ENCODE data around the gene GP1BB. TPM values are rescaled to one million over a fixed set of nuclear protein-coding genes. Genes with fewer than 3 reads are reported as not detected.

Gene GP1BB
- total and polyA plus RNA-seq, 9 donors = 7.9 to 25.2 (median 12.7) TPM

DNA sequence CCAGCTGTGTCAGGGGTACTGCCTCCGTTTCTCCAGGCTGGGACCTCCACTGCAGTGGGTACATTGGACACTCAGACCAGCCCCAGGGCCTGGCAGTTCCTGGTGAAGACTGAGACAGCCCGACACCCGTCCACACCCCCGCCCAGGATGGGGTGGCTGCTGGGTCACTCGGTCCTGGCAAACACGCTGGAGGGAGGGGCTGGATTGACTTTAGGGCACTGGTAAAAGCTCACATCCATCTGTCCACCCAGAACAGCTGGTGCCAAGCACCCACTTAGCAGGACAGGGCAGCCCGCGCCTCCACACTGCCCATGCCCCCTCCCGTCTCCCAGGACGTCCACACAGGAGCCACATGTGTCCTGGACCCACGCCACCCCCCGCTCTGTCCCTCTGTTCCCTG lies 26.5 kb downstream of the GP1BB start:
- no peak overlapping the region for H3K4me3 ChIP-seq (ENCODE audit: low read length)
- peak; percentile 65 for DNase-seq
- H3K27me3 ChIP-seq (ENCODE audit: control insufficient read depth, insufficient read depth, low read length) = peaks cover 33% of the 10 kb centered on the region
- H3K27ac ChIP-seq (ENCODE audit: low read length) = peak overlapping the region; percentile 78
- peaks cover 79% of the 10 kb centered on the region for H3K4me1 ChIP-seq (ENCODE audit: control insufficient read depth, insufficient read depth, low read length)
- no peaks in the 10 kb centered on the region for H3K9me3 ChIP-seq (replicated peaks; ENCODE audit: control insufficient read depth, low read depth, low read length)
- 64% methylated on average over 3 of the region's 12 CpGs for WGBS (ENCODE audit: insufficient coverage)
- no peaks in the 10 kb centered on the region for H3K36me3 ChIP-seq (ENCODE audit: control insufficient read depth, insufficient read depth, low read length)

DNA sequence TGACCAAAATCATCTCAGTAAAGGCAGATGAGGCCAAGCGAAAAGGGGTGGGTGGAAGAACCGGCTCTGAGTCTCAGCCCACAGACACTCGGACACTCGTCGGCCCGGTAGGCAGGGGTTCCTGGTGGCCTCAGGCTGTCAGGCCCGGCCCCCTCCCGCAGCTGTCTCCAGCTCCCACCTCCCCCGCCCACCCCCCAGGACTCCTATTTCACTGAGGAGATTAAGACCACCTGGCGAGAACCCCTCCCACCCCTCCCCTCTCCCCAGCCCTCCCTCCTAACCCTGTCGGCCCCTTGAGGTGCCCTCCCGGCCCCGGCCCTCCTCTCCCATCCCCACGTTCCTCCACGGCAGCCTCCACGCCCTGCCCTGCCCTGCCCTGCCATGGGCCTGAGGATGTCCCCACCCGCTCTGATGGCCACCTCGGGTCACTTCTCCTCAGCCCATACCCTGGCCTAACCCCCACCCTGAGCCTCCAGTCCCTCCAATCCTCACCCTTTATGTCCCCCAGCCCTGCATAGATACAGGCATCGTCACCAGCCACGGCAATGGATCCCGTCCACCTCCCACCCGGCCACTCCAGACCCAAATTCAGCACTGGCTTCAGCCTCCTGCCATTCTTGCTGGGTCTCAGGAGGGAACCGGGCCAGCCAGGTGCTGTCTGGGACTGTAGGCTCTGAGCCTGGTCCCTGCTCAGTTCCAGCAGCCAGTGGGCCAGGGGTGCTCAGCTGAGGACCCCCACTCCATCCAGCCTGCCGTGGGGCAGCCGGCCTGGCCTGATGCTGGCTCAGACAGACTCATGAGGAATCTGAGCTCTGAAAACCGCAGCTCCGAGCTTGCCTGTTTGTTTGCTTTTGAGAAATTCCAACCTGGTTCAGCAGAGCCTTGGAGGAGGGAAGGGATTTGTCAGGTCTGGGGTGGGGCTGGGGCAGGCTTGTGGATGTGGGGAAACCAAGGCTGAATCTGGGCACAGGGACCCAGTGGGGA lies 27.5 kb downstream of the GP1BB start:
- Histone ChIP-seq H3K4me1 (ENCODE audit: control insufficient read depth, insufficient read depth, low read length) (peaks cover 78% of the 10 kb centered on the region), H3K9me3 (replicated peaks; ENCODE audit: control insufficient read depth, low read depth, low read length) (no peaks in the 10 kb centered on the region), H3K27ac (ENCODE audit: low read length) (peak overlapping the region; percentile 78), H3K4me3 (ENCODE audit: low read length) (no peak overlapping the region), H3K36me3 (ENCODE audit: control insufficient read depth, insufficient read depth, low read length) (no peaks in the 10 kb centered on the region), H3K27me3 (ENCODE audit: control insufficient read depth, insufficient read depth, low read length) (peaks cover 42% of the 10 kb centered on the region)
- DNase-seq = no peak
- 45% methylated on average over 17 of the region's 27 CpGs for WGBS (ENCODE audit: insufficient coverage)

DNA sequence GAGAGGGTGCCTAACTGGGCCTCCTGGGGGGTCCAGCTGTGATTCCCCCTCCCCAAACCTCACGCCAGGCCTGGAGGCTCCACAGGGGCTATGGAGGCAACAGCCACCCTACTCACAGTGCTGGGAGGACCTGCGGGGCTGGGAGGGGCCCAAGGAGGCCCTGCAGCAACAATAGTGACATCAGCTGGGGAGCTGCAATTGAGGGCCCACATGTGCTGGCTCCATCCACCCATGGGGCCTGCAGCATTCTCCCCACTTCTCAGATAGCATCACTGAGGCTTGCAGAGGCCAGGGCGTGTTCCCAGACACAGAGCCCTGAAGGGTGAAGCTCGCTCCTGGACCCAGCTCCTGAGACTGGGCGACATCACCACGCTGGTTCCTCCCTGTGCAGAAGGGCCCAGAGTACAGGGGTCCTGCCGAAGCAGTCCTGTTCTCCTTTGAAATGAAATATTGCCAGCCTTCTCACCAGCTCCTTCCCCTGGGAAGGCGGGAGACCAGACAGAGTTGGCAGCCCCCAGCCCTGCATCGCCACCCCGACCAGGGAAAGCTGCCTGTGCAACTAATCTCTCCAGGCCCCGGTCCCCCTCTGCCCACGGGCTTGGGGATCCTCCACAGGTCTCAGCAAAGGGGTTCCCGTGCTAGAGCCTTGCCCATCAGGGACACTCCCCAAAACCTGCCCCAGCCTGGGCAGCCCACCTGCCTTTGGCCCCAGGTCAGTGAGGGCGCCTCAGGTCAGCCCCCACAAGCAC lies 28.3 kb downstream of the GP1BB start:
- Histone ChIP-seq H3K4me3 (ENCODE audit: low read length) (no peak overlapping the region), H3K27ac (ENCODE audit: low read length) (no peak overlapping the region), H3K27me3 (ENCODE audit: control insufficient read depth, insufficient read depth, low read length) (peaks cover 51% of the 10 kb centered on the region), H3K9me3 (replicated peaks; ENCODE audit: control insufficient read depth, low read depth, low read length) (no peaks in the 10 kb centered on the region), H3K4me1 (ENCODE audit: control insufficient read depth, insufficient read depth, low read length) (peaks cover 76% of the 10 kb centered on the region), H3K36me3 (ENCODE audit: control insufficient read depth, insufficient read depth, low read length) (no peaks in the 10 kb centered on the region)
- WGBS (ENCODE audit: insufficient coverage) = 75% methylated on average over 10 of the region's 14 CpGs
- no peak for DNase-seq

DNA sequence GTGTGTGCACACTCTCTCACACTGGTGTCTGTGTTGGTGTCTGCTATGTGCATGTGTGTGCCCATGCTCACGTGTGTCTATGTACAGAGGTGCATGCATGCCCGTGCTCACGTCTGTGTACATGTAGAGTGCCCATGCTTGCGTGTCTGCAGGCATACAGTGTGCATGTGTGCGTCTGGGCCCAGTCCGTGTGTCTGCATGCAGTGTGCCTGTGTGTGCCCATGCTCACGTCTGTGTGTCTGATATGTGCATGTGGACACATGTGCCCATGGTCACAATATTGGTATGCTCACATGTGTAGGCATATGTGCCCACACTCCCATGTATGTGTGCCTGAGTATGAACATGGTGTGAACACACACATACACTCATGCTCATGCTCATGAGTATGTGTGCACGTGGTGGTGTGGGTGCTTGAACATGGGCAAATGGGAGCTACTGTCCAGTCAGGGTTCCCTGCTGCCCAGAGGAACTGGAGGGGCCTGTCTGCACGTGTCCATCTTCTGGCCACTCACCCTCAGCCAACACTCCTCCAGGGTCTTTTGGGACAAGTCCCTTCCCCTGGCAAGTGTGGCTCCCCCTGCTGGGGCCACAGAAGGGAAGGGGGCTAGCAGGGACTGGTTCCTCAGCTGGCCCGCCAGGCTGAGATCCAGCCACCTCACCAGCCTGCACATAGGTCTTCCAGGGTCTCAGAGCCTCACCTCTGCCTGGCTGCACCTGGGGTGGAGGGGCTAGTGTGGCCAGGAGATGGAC lies 29.9 kb downstream of the GP1BB start:
- peaks cover 67% of the 10 kb centered on the region for H3K4me1 ChIP-seq (ENCODE audit: control insufficient read depth, insufficient read depth, low read length)
- peaks cover 66% of the 10 kb centered on the region for H3K27me3 ChIP-seq (ENCODE audit: control insufficient read depth, insufficient read depth, low read length)
- 92% methylated on average over 6 of the region's 10 CpGs for WGBS (ENCODE audit: insufficient coverage)
- no peaks in the 10 kb centered on the region for H3K9me3 ChIP-seq (replicated peaks; ENCODE audit: control insufficient read depth, low read depth, low read length)
- H3K4me3 ChIP-seq (ENCODE audit: low read length) = no peak overlapping the region
- H3K27ac ChIP-seq (ENCODE audit: low read length) = no peak overlapping the region
- no peaks in the 10 kb centered on the region for H3K36me3 ChIP-seq (ENCODE audit: control insufficient read depth, insufficient read depth, low read length)
- DNase-seq = no peak

DNA sequence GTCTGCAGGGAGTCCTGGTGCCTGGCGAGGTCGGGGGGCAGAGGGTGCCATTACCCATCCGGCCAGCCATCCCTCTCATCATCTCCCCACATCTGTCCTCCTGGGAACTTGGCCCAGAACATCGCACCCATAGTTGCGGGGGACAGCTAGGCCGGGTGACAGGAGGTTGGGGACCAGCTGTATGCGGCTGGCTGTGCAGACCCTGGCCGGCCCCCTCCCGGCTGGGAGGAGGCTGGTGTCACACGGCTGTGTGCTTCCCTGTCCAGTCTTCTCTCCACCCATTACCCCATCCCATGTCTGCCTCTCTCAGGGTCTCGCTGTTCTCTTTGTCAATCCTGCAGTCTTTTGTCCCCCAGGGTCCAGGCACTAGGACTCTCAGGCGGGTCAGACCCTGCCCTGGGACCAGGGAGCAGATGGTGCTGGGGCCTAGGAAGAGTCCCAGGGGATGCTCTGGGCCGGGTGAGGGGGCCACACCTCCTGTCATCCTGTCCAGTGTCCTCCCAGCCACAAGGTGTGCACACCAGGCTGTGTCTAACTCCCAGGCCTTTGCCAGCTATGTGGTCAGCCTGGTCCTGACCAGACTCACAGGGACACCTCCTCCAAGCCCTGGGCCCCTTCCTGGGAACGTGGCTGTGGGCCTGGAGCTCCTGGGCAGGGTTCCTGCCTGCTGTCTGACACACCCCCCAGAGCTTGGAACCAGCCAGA lies 30.8 kb downstream of the GP1BB start:
- H3K27ac ChIP-seq (ENCODE audit: low read length) = no peak overlapping the region
- H3K9me3 ChIP-seq (replicated peaks; ENCODE audit: control insufficient read depth, low read depth, low read length) = no peaks in the 10 kb centered on the region
- WGBS (ENCODE audit: insufficient coverage) = 47% methylated on average over 13 of the region's 14 CpGs
- H3K4me1 ChIP-seq (ENCODE audit: control insufficient read depth, insufficient read depth, low read length) = peaks cover 63% of the 10 kb centered on the region
- H3K36me3 ChIP-seq (ENCODE audit: control insufficient read depth, insufficient read depth, low read length) = no peaks in the 10 kb centered on the region
- peaks cover 75% of the 10 kb centered on the region for H3K27me3 ChIP-seq (ENCODE audit: control insufficient read depth, insufficient read depth, low read length)
- no peak overlapping the region for H3K4me3 ChIP-seq (ENCODE audit: low read length)
- DNase-seq = no peak

DNA sequence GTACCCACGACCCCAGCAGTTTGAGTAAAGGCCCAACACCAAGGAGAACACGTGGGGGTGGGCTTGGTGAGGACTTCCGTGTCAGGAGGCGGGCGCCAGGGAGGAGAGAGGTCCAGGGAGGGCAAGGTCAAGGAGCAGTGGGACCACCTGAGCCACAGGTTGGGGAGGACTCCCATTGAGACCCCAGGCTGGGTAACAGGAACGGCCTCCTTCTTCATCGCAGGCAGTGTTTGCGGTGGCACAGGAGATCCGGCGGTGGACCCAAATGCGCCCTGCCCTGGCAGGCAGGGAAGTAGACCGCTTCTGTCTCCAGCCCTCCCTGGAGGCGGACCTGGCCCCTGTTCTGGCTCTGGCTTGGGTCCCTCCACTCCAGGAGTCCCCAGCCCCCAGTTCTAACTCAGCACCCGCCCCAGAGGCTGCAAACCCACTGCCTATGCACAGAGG lies 31.4 kb downstream of the GP1BB start:
- Histone ChIP-seq H3K4me1 (ENCODE audit: control insufficient read depth, insufficient read depth, low read length) (peaks cover 60% of the 10 kb centered on the region), H3K27ac (ENCODE audit: low read length) (no peak overlapping the region), H3K9me3 (replicated peaks; ENCODE audit: control insufficient read depth, low read depth, low read length) (no peaks in the 10 kb centered on the region), H3K36me3 (ENCODE audit: control insufficient read depth, insufficient read depth, low read length) (no peaks in the 10 kb centered on the region), H3K4me3 (ENCODE audit: low read length) (no peak overlapping the region), H3K27me3 (ENCODE audit: control insufficient read depth, insufficient read depth, low read length) (peaks cover 80% of the 10 kb centered on the region)
- DNase-seq = no peak
- 28% methylated on average over 11 of the region's 14 CpGs for whole genome bisulfite sequencing (ENCODE audit: insufficient coverage)

DNA sequence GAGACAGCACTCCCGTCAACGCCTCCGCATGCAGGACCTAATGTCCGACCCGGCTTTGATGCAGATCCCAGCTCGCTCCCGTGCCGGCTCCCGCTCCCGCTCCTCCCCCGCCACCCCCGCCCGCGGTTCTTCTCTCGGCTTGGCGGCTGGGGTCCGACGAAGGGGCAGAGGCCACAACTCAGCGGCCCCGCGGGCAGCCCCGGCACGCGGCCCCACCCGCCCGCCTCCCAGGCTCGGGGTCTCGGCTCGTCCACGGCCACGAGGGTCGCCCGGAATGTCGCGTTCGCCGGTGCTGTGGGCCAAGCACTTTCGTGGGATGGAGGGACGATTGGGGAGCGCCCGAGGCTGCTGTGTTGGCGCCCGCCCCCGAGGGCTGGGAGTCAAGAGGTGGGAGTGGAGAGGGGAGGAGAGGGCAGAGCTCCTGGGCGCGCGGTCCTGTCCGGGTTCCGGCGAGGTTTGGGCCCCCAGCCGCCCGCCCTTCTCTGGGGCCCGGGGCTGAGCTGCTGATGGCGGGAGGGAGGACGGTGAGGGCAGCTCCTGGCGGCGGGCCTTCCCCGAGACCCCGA lies 31.9 kb downstream of the GP1BB start:
- H3K4me1 ChIP-seq (ENCODE audit: control insufficient read depth, insufficient read depth, low read length) = peaks cover 57% of the 10 kb centered on the region
- H3K4me3 ChIP-seq (ENCODE audit: low read length) = no peak overlapping the region
- H3K27me3 ChIP-seq (ENCODE audit: control insufficient read depth, insufficient read depth, low read length) = peaks cover 84% of the 10 kb centered on the region
- DNase-seq = no peak
- H3K27ac ChIP-seq (ENCODE audit: low read length) = no peak overlapping the region
- no peaks in the 10 kb centered on the region for H3K9me3 ChIP-seq (replicated peaks; ENCODE audit: control insufficient read depth, low read depth, low read length)
- WGBS (ENCODE audit: insufficient coverage) = 4% methylated on average over 58 of the region's 59 CpGs
- H3K36me3 ChIP-seq (ENCODE audit: control insufficient read depth, insufficient read depth, low read length) = no peaks in the 10 kb centered on the region

DNA sequence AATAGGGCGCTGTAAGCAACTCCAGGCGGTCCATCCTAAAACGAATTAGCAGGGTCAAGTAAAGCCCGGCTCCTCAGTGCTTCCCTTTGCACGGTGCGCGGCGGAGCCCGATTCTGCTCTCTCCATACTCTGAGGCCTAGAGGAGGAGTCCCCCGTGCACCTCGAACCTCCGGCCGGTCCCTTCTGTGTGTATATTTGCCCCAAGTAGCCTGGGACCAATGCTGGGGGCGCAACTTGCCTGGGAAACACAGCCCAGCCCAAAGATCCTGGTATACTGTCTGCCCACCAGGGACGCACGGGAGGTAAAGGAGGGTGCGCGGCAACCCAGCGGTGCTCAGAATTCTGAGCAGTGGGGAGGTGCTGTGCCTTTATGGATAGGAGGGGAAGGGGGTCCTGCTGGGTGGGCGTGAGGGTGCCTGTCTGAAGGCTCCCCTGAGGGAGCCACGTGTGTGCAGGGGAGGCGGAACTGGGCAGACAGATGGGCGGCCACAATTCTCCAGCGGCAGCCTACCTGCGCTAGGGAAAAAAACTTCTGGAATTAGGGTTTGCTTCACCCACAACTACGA lies 32.5 kb downstream of the GP1BB start:
- Histone ChIP-seq H3K4me3 (ENCODE audit: low read length) (no peak overlapping the region), H3K27me3 (ENCODE audit: control insufficient read depth, insufficient read depth, low read length) (peaks cover 84% of the 10 kb centered on the region), H3K9me3 (replicated peaks; ENCODE audit: control insufficient read depth, low read depth, low read length) (no peaks in the 10 kb centered on the region), H3K4me1 (ENCODE audit: control insufficient read depth, insufficient read depth, low read length) (peaks cover 52% of the 10 kb centered on the region), H3K36me3 (ENCODE audit: control insufficient read depth, insufficient read depth, low read length) (no peaks in the 10 kb centered on the region), H3K27ac (ENCODE audit: low read length) (no peak overlapping the region)
- 9% methylated on average over 25 of the region's 26 CpGs for WGBS (ENCODE audit: insufficient coverage)
- no peak for DNase-seq

Measured in muscle of leg (tissue), 11 donors.